A172 (cell line): ENCODE data around the gene HTT-AS. TPM values are rescaled to one million over a fixed set of nuclear protein-coding genes. Genes with fewer than 3 reads are reported as not detected.
A peak's percentile ranks its signal among the peaks of the same experiment; 100 is the strongest.
"Not testable (repeated sequence)": the region's sequence is repeated elsewhere in the genome, so short reads cannot be mapped to it uniquely, and the experiment has no call there.

Experiments
- DNase-seq: peaks from one replicate; pipeline ENCODE4 v3.0.0-alpha.2; 2015; ENCODE audit warnings: low spot score
- total RNA-seq: library from RNA; depleted of rRNA; stranded (reverse); fragments of >200 nt; shearing (Covaris generic); gene quantifications from 2 replicates; pipeline ENCODE4 v1.2.3, GENCODE V29; 2014

The HTT-AS gene
- total RNA-seq, 1 experiment from 2014 or later: not detected

GRCh38 chr4:3051141-3051897 is 23.0 kb downstream of the HTT-AS start:
- DNase-seq: not testable (repeated sequence)

GRCh38 chr4:3047464-3048286 is 26.7 kb downstream of the HTT-AS start:
- DNase-seq: peak; percentile 64

GRCh38 chr4:3046623-3047022 is 27.7 kb downstream of the HTT-AS start:
- no peak for DNase-seq

GRCh38 chr4:3046162-3046561 is 28.2 kb downstream of the HTT-AS start:
- no peak for DNase-seq

- peak; percentile 43 for DNase-seq
These were observed 29.2 kb downstream of the HTT-AS start for GRCh38 chr4:3044870-3045819.

GRCh38 chr4:3043282-3044020 is 30.9 kb downstream of the HTT-AS start:
- no peak for DNase-seq

- DNase-seq: no peak
These were observed 32.1 kb downstream of the HTT-AS start for GRCh38 chr4:3042226-3042625.

- DNase-seq: no peak
These were observed 32.9 kb downstream of the HTT-AS start for GRCh38 chr4:3041192-3042142.

GRCh38 chr4:3040452-3041191 is 33.7 kb downstream of the HTT-AS start:
- DNase-seq: no peak

GRCh38 chr4:3039706-3040366 is 34.5 kb downstream of the HTT-AS start:
- DNase-seq: no peak

GRCh38 chr4:3037957-3038461 is 36.3 kb downstream of the HTT-AS start:
- no peak for DNase-seq

GRCh38 chr4:3036131-3036952 is 38.0 kb downstream of the HTT-AS start:
- no peak for DNase-seq

- no peak for DNase-seq
These were observed 38.7 kb downstream of the HTT-AS start for GRCh38 chr4:3035674-3036073.

GRCh38 chr4:3035249-3035648 is 39.1 kb downstream of the HTT-AS start:
- DNase-seq: no peak

GRCh38 chr4:3034231-3034630 is 40.1 kb downstream of the HTT-AS start:
- no peak for DNase-seq

- no peak for DNase-seq
These were observed 42.8 kb downstream of the HTT-AS start for GRCh38 chr4:3031357-3032082.
